ENCODE data around the gene DACT1.

Gene DACT1

DNA sequence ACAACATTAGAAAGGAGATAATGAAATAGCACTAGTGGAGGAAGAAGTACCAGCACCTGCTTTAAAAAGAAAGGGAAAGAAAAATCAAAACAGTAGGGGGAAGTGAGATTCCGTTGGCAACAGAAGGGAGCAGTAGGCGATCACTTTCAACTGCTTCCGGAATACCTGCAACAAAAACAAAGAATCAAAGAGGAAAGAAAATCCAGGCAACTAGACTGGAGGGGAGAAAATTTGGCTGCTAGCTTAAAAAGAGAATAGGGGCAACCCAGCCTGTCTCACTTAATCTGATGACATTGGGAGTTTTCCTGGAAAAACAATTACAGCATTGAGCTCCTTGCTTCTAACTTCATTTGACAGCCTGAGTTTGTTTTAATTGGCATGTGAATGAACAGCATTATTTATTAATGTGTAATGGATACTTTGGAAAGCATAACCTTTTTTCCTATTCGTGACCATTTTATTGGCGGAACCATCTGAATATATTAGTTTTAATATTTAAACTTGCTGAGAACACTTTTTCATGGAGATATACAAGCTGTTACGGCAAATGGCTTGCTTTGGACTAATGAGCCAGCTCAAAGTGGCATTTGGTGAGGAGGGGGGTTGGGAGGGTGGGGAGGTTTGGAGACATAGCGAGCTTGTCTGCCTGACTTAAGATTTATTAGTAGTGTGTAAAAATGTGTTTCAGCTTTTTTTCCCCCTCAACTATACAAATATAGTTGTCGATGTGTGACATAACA is 2.5 kb upstream of the DACT1 start:
- no peak for DNase-seq (ENCODE audit: low read depth in 4 of 4, low spot score in 1 of 4)

GRCh38 chr14:58636129-58636528 is 1.6 kb upstream of the DACT1 start:
- DNase-seq (ENCODE audit: low read depth in 4 of 4, low spot score in 1 of 4) = no peak

DNA sequence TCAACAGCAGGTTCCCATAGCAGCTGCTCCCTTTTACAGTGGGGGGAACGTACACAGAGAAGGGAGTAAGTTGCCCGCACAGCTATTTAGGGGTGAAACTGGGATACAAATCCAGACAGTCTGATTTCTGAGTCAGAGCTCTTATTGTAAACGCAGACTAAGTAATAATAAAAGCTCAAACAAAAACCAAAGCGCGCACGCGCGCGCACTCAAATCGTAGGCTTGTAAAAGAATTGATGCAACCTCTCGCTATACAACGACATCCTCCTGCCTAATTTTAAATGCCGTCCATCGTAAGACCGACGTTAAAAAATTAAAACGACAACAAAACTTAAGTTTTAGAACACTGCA is 747 bp upstream of the DACT1 start:
- DNase-seq (ENCODE audit: low read depth in 4 of 4, low spot score in 1 of 4) = peak in 1 of 4 experiments; percentile 27

DNA sequence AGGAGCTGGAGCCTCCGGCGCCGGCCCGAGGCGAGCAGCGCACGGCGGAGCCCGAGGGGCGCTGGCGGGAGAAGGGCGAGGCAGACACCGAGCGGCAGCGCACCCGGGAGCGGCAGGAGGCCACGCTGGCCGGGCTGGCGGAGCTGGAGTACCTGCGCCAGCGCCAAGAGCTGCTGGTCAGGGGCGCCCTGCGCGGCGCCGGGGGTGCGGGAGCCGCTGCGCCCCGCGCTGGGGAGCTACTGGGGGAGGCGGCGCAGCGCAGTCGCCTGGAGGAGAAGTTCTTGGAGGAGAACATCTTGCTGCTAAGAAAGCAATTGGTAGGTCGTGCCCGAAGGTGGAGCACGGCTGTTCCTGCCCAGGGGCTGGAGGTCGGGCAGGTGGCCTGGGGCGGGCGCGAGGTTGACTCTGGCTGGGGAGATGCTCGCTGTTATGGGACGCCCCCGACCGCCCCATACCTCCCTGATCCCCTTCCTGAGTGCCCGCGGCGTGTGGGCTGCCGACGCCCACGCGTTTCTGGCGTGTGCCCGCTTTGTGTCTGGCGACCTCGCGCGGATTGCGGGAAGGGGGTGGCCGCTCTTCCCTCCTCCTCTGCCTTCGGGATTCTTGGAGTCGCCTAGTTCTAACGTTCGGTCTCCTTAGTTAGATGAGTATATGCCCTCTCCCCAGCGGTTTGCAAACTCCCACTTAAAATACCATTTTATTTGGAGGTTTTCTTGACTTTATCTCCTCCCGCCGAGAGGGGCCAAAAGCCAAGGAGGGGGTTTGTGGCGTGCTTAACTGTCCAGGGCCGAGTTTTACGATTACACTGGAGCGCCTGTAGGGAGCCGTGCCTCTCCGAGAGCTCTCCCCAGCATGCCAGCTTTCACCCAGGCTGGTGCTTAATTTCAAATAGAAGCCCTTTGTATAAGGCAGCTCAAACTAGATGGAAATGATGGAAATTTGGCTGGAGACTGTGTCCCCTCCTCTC is 752 bp downstream of the DACT1 start:
- no peak for DNase-seq (ENCODE audit: low read depth in 4 of 4, low spot score in 1 of 4)

DNA sequence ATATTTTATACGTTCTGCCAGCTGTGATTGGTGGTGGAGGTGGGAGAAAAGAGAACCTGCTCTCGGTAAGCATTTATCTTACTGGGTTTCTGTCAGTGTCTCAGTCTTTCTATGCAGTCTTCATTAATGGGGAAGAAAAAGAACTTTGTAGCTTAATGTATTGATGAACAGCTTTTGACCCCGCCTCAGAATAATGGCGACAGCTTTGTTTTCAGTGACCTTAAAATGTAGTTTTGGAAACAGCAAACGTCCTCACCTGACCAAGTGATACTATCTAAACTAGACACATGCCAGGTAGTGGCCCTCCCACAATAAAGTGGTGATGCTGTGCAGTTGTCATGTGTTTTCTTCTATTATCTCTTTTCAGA is 1.4 kb downstream of the DACT1 start:
- no peak for DNase-seq (ENCODE audit: low read depth in 4 of 4, low spot score in 1 of 4)

GRCh38 chr14:58639842-58640484 is 2.2 kb downstream of the DACT1 start:
- DNase-seq (ENCODE audit: low read depth in 4 of 4, low spot score in 1 of 4) = no peak

DNA sequence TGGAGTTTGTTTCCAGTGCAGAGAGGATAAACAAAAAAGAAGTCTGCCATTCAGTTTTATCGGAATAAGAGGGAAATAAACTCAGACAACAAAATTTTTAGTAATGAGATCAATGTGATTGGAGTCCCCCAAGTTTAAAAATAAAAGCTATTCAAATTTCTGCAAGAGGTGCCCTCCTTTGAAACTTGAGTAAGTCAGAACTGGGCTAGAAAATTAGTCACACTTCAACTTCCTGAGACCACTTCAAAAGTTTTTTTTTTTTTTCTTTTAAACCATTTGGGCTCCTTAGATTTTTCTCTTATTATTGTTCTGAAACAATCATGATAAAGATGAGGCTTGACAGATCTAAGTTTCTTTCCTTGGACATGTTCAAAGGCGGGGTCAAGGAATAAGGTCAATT is 3.2 kb downstream of the DACT1 start:
- no peak for DNase-seq (ENCODE audit: low read depth in 4 of 4, low spot score in 1 of 4)

DNA sequence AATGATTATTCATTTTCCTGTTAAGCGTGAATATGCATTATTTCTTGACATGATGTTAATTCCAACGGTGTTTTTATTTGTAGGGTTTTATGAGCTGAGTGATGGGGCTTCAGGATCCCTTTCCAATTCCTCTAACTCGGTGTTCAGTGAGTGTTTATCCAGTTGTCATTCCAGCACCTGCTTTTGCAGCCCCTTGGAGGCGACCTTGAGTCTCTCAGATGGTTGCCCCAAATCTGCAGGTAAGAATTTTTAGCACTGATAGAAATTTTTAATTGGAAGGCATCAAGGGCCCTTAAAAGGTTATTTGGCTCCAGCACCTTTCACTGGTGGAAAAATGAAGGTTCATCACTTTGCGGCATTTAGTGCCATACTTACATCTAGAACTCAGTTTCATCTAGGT is 3.7 kb downstream of the DACT1 start:
- no peak for DNase-seq (ENCODE audit: low read depth in 4 of 4, low spot score in 1 of 4)

DNA sequence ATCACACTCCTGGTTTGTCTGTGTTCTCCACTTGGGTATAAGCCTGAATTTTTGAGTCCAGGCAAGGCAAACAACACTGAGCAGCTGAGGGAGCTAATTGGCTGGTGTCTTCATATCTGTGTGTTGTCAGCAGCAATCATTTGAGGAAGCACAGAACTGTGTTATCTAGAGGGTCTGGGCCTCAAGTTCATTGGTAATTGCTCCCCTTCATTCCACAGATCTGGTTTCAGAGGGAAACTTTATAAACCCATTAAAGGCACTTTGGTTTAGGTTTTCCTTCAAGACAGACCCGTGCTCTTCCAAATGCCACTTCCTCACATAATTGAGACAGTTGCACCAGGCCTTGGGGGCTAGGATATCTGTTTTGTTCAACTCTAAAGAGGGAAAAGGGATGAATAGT is 5.6 kb downstream of the DACT1 start:
- DNase-seq (ENCODE audit: low read depth in 4 of 4, low spot score in 1 of 4) = no peak

DNA sequence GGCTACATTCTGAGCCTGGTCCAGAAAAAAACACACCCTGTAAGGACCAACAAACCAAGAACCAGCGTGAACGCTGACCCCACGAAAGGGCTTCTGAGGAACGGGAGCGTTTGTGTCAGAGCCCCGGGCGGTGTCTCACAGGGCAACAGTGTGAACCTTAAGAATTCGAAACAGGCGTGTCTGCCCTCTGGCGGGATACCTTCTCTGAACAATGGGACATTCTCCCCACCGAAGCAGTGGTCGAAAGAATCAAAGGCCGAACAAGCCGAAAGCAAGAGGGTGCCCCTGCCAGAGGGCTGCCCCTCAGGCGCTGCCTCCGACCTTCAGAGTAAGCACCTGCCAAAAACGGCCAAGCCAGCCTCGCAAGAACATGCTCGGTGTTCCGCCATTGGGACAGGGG is 7.9 kb downstream of the DACT1 start:
- no peak for DNase-seq (ENCODE audit: low read depth in 4 of 4, low spot score in 1 of 4)

DNA sequence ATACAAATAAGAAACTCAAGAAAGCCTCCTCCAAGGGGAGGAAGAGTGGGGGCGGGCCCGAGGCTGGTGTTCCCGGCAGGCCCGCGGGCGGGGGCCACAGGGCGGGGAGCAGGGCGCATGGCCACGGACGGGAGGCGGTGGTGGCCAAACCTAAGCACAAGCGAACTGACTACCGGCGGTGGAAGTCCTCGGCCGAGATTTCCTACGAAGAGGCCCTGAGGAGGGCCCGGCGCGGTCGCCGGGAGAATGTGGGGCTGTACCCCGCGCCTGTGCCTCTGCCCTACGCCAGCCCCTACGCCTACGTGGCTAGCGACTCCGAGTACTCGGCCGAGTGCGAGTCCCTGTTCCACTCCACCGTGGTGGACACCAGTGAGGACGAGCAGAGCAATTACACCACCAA is 8.7 kb downstream of the DACT1 start:
- DNase-seq (ENCODE audit: low read depth in 4 of 4, low spot score in 1 of 4) = no peak

- no peak for DNase-seq (ENCODE audit: low read depth in 4 of 4, low spot score in 1 of 4)
Observed at GRCh38 chr14:58647777-58648176, 10.0 kb downstream of the DACT1 start.

GRCh38 chr14:58650857-58651256 is 13.1 kb downstream of the DACT1 start:
- DNase-seq (ENCODE audit: low read depth in 4 of 4, low spot score in 1 of 4) = no peak

- no peak for DNase-seq (ENCODE audit: low read depth in 4 of 4, low spot score in 1 of 4)
Observed at GRCh38 chr14:58656671-58657411, 19.1 kb downstream of the DACT1 start.

- no peak for DNase-seq (ENCODE audit: low read depth in 4 of 4, low spot score in 1 of 4)
Observed at GRCh38 chr14:58659061-58659460, 21.3 kb downstream of the DACT1 start.

DNA sequence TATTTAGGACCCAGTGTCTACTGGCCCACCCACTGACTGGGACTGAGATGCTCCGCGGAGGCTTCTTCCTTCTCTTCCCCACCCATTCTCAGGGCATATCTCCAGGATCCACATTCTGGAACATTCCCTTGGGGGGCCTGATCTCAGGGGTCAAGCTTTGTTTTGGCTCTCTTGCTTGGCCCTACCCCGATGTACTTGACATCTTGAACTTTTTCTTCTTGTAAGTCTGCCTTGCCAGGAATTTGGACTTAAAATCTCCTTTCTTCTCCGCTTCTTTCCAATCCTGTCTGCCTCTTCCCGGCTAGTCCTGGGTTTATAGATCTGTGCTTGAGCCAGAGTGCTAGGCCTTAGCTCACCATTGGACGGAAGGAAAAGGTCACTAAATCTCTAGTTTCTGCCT is 22.1 kb downstream of the DACT1 start:
- no peak for DNase-seq (ENCODE audit: low read depth in 4 of 4, low spot score in 1 of 4)

DNA sequence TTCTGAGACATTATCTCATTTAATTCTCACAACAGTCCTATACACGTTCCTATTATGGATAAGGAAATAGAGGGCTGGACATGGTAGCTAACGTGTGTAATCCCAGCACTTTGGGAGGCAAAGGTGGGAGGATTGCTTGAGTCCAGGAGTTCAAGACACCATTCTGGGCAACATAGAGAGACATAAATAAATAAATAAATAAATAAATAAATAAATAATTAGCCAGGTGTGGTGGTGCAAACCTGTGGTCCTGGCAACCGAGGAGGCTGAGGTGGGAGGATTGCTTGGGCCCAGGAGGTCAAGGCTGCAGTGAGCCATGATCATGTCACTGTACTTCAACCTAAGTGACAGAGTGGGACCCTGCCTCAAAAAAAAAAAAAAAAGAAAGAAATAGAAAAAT is 22.6 kb downstream of the DACT1 start:
- no peak for DNase-seq (ENCODE audit: low read depth in 4 of 4, low spot score in 1 of 4)

DNA sequence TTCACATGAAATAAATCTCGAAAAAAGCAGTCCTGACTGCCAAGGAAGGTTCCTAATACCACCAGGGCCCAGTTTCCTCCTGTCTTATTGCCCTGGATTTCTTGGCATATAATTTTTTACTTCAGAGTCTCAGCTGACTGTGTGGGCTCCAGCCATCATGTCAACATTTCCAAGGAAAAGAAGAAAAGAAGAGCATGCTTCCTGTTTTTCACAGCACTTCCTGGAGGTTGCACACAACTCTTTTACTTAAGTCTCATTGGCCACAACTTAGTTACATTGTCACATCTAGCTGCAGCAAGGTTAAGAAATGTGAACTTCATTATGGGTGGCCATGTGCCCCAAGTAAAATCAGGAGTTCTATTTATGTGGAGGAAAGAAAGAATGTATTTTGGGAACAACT is 24.3 kb downstream of the DACT1 start:
- DNase-seq (ENCODE audit: low read depth in 4 of 4, low spot score in 1 of 4) = no peak

- no peak for DNase-seq (ENCODE audit: low read depth in 4 of 4, low spot score in 1 of 4)
Observed at GRCh38 chr14:58662759-58663158, 25.0 kb downstream of the DACT1 start.

DNA sequence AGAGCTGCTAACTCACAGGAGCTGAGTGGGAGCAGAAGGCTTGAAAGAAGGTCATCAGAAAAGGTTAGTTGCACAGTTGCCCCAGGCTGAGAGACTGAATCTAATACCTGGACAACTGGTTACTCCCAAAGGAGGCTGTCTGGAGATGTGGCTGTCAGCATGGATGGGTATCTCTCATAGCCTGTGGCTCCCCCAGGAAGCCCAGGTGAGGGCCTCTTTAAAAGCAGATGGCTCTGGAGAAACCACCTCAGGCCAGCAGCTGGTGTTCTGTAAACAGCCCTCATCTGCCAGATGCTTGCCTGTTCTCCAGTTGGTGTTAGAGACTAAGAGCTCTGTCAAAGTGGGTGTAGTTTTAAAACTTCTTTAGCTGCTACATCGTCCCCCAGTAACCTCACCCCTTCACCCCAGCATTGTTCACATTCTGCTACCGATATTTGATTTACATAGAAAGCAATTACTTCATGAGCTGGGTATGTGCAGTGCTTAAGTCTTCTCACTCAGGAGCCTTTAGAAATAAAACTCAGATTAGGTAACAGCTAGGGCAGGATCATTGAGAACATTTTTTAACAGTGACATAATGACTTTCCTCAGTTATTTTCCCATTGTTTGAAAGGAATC is 25.8 kb downstream of the DACT1 start:
- DNase-seq (ENCODE audit: low read depth in 4 of 4, low spot score in 1 of 4) = no peak
